Ishikawa (cell line): ENCODE data around the gene DMD.

ENCODE experiments used
- CEBPB ChIP-seq: IDR thresholded peaks from 2 replicates; pipeline ENCODE4 v1.6.1; 2012
- EGR1 ChIP-seq: IDR thresholded peaks from 2 replicates; pipeline ENCODE4 v1.6.1; 2012
- RAD21 ChIP-seq: IDR thresholded peaks from 2 replicates; pipeline ENCODE4 v1.6.1; 2012; ENCODE audit warnings: low read depth
- TAF1 ChIP-seq: IDR thresholded peaks from 2 replicates; pipeline ENCODE4 v1.6.1; 2012; ENCODE audit warnings: low read depth, mild to moderate bottlenecking
- TEAD4 ChIP-seq: IDR thresholded peaks from 2 replicates; pipeline ENCODE4 v1.6.1; 2012
- ZBTB7A ChIP-seq: IDR thresholded peaks from 2 replicates; pipeline ENCODE4 v1.6.1; 2012; ENCODE audit warnings: low read depth
- TF ChIP-seq, protein P1 (sequence below): IDR thresholded peaks from 2 replicates; pipeline ENCODE4 v1.6.1; 2012; ENCODE audit warnings: low read depth, mild to moderate bottlenecking

GRCh38 chrX:33160273-33160672 lies 51.1 kb downstream of the DMD start:
- TF ChIP-seq ZBTB7A, result no peak
- no peak for TF ChIP-seq RAD21
- TF ChIP-seq, protein P1, sequence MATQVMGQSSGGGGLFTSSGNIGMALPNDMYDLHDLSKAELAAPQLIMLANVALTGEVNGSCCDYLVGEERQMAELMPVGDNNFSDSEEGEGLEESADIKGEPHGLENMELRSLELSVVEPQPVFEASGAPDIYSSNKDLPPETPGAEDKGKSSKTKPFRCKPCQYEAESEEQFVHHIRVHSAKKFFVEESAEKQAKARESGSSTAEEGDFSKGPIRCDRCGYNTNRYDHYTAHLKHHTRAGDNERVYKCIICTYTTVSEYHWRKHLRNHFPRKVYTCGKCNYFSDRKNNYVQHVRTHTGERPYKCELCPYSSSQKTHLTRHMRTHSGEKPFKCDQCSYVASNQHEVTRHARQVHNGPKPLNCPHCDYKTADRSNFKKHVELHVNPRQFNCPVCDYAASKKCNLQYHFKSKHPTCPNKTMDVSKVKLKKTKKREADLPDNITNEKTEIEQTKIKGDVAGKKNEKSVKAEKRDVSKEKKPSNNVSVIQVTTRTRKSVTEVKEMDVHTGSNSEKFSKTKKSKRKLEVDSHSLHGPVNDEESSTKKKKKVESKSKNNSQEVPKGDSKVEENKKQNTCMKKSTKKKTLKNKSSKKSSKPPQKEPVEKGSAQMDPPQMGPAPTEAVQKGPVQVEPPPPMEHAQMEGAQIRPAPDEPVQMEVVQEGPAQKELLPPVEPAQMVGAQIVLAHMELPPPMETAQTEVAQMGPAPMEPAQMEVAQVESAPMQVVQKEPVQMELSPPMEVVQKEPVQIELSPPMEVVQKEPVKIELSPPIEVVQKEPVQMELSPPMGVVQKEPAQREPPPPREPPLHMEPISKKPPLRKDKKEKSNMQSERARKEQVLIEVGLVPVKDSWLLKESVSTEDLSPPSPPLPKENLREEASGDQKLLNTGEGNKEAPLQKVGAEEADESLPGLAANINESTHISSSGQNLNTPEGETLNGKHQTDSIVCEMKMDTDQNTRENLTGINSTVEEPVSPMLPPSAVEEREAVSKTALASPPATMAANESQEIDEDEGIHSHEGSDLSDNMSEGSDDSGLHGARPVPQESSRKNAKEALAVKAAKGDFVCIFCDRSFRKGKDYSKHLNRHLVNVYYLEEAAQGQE, result no peak
- no peak for TF ChIP-seq TEAD4
- no peak for TF ChIP-seq CEBPB
- no peak for TF ChIP-seq TAF1
- TF ChIP-seq EGR1, result no peak
